Gastrocnemius medialis (tissue), 4 donors: ENCODE results near the gene TASOR. TPM values are rescaled to one million over a fixed set of nuclear protein-coding genes. Genes with fewer than 3 reads are reported as not detected.

Experiments
- ATAC-seq, 2 donors: fragments of 150-250 bp; one replicate each; pipeline ENCODE4 v1.9.1; 2016
- DNase-seq, 2 donors: peaks; one replicate each; pipeline ENCODE4 v3.0.0-alpha.2; 2019
- H3K27ac ChIP-seq, 4 donors: fragments of 200-600 bp; sonication (generic); 1 replicate in 1 of 4; 2 replicates in 3 of 4; pipeline ENCODE4 v1.5.1; 2016 to 2018; ENCODE audit warnings: mild to moderate bottlenecking in 2 of 4, moderate library complexity in 1 of 4
- H3K27me3 ChIP-seq, 3 donors: fragments of 200-600 bp; sonication (generic) in 2 of 3; 1 replicate in 1 of 3; 2 replicates in 2 of 3; pipeline versions ENCODE4 v1.5.1 to v1.6.0; 2016 to 2019; ENCODE audit warnings: mild to moderate bottlenecking in 1 of 3, moderate library complexity in 1 of 3
- H3K36me3 ChIP-seq, 2 donors: fragments of 200-600 bp; sonication (generic) in 1 of 2; one replicate each; pipeline ENCODE4 v1.5.1; 2017 to 2018
- H3K4me1 ChIP-seq, 2 donors: fragments of 200-600 bp; sonication (generic) in 1 of 2; one replicate each; pipeline ENCODE4 v1.5.1; 2016 to 2017; ENCODE audit warnings: mild to moderate bottlenecking in 2 of 2
- H3K4me3 ChIP-seq, 4 donors: fragments of 200-600 bp; sonication (generic) in 3 of 4; 1 replicate in 1 of 4; 2 replicates in 3 of 4; pipeline ENCODE4 v1.5.1; 2016 to 2019; ENCODE audit warnings: mild to moderate bottlenecking in 2 of 4
- H3K9me3 ChIP-seq, 3 donors: fragments of 200-600 bp; sonication (generic) in 2 of 3; 1 replicate in 1 of 3; 2 replicates in 2 of 3; pipeline ENCODE4 v1.5.1; 2016 to 2019
- CTCF ChIP-seq, 5 experiments: fragments of 450-650 bp in 3 of 5; fragments of 200-600 bp in 2 of 5; sonication (generic) in 2 of 5; IDR thresholded peaks in 4 of 5; conservative IDR thresholded peaks in 1 of 5; 1 replicate in 4 of 5; 2 replicates in 1 of 5; pipeline ENCODE4 v1.5.1; 2016 to 2019; ENCODE audit warnings: antibody characterized with exemption in 5 of 5, mild to moderate bottlenecking in 3 of 5, moderate library complexity in 3 of 5
- POLR2A ChIP-seq, 2 donors: fragments of 450-650 bp; IDR thresholded peaks; one replicate each; pipeline ENCODE4 v1.6.1; 2017; ENCODE audit warnings: antibody characterized with exemption in 2 of 2, mild to moderate bottlenecking in 2 of 2, moderate library complexity in 2 of 2
- in situ Hi-C, 4 donors: fragments of 200-750 bp; cut with MboI; loops; one replicate each; pipeline versions ENCODE4 v1.15.0 to v1.8.0; 2017; ENCODE audit warnings: low sequenced_read_pairs in 4 of 4
- intact Hi-C: fragments of 100-400 bp; cut with DNase I; formaldehyde crosslinking; loops from one replicate; pipeline ENCODE4 v1.15.1; 2023; ENCODE audit warnings: low total_unique reads
- total RNA-seq, 4 donors: library from RNA; depleted of rRNA; stranded (reverse); fragments of >200 nt; gene quantifications; one replicate each; pipeline versions ENCODE4 v1.1.0 to v1.2.3, GENCODE V29; 2016

TASOR gene
- total RNA-seq, 4 donors from 2014 or later: 15.4 to 47.2 (median 31.8) TPM

GRCh38 chr3:56673781-56674457 lies 9.1 kb downstream of the TASOR start:
- H3K36me3 ChIP-seq: peaks cover 7 to 25% of the 10 kb centered on the region in 2 donors
- in situ Hi-C loops (no loop called here), intact Hi-C loops (no loop called here)
- ATAC-seq (no peak), DNase-seq (no peak)
- H3K27ac ChIP-seq: no peak overlapping the region
- no peaks in the 10 kb centered on the region for H3K4me1 ChIP-seq
- H3K27me3 ChIP-seq: no peaks in the 10 kb centered on the region
- H3K4me3 ChIP-seq: no peak overlapping the region
- no peak for TF ChIP-seq CTCF (IDR thresholded peaks at IDR 0.05 in 4 of 5, conservative IDR thresholded peaks at IDR 0.05 in 1 of 5)
- no peak for TF ChIP-seq POLR2A (IDR thresholded peaks at IDR 0.05)
- no peaks in the 10 kb centered on the region for H3K9me3 ChIP-seq

- intact Hi-C loops: no loop called here
- Histone ChIP-seq H3K36me3 (peaks cover 7 to 74% of the 10 kb centered on the region in 2 donors), H3K27me3 (no peaks in the 10 kb centered on the region), H3K4me1 (no peaks in the 10 kb centered on the region), H3K4me3 (no peak overlapping the region), H3K27ac (no peak overlapping the region), H3K9me3 (no peaks in the 10 kb centered on the region)
- ATAC-seq: no peak
- no peak for TF ChIP-seq POLR2A (IDR thresholded peaks at IDR 0.05)
- no peak for TF ChIP-seq CTCF (IDR thresholded peaks at IDR 0.05 in 4 of 5, conservative IDR thresholded peaks at IDR 0.05 in 1 of 5)
- in situ Hi-C loops: no loop called here
- DNase-seq: no peak
Observed at GRCh38 chr3:56667973-56668579, 15.0 kb downstream of the TASOR start.

GRCh38 chr3:56664823-56665222 lies 18.2 kb downstream of the TASOR start:
- TF ChIP-seq POLR2A (IDR thresholded peaks at IDR 0.05): no peak
- no peak for TF ChIP-seq CTCF (IDR thresholded peaks at IDR 0.05 in 4 of 5, conservative IDR thresholded peaks at IDR 0.05 in 1 of 5)
- intact Hi-C loops (no loop called here), in situ Hi-C loops (no loop called here)
- ATAC-seq (no peak), DNase-seq (no peak)
- no peak overlapping the region for H3K27ac ChIP-seq
- no peaks in the 10 kb centered on the region for H3K9me3 ChIP-seq
- H3K4me1 ChIP-seq: no peaks in the 10 kb centered on the region
- no peaks in the 10 kb centered on the region for H3K27me3 ChIP-seq
- no peak overlapping the region for H3K4me3 ChIP-seq
- H3K36me3 ChIP-seq: peaks cover under 1 to 89% of the 10 kb centered on the region in 2 donors

GRCh38 chr3:56655709-56656108 lies 27.4 kb downstream of the TASOR start:
- TF ChIP-seq POLR2A (IDR thresholded peaks at IDR 0.05) (no peak), CTCF (IDR thresholded peaks at IDR 0.05 in 4 of 5, conservative IDR thresholded peaks at IDR 0.05 in 1 of 5) (no peak)
- no peaks in the 10 kb centered on the region for H3K4me1 ChIP-seq
- DNase-seq (no peak), ATAC-seq (no peak)
- in situ Hi-C loops (no loop called here), intact Hi-C loops (no loop called here)
- no peak overlapping the region for H3K27ac ChIP-seq
- H3K9me3 ChIP-seq: no peaks in the 10 kb centered on the region
- H3K4me3 ChIP-seq: no peak overlapping the region
- H3K27me3 ChIP-seq: no peaks in the 10 kb centered on the region
- peaks cover 0 to 61% of the 10 kb centered on the region in 2 donors for H3K36me3 ChIP-seq
